SK-N-SH treated with all-trans-retinoic acid at 6 μM for 48 hours (cell line): ENCODE data around the gene NAALADL2.

Source experiments
- ARNTL ChIP-seq: fragments of 450-650 bp; formaldehyde crosslinking; IDR thresholded peaks from 2 replicates; pipeline ENCODE4 v1.5.0; 2020; ENCODE audit warnings: low read depth, mild to moderate bottlenecking, moderate library complexity, borderline replicate concordance
- CSRNP3 ChIP-seq: fragments of 250-450 bp; sonication (Bioruptor Pico); IDR thresholded peaks from 2 replicates; pipeline ENCODE4 v1.5.1; 2021; ENCODE audit warnings: mild to moderate bottlenecking, moderate library complexity
- ESRRG ChIP-seq: fragments of 250-450 bp; sonication (Bioruptor Pico); IDR thresholded peaks from 2 replicates; pipeline ENCODE4 v1.6.1; 2021; ENCODE audit warnings: mild to moderate bottlenecking
- ISL1 ChIP-seq: fragments of 250-450 bp; sonication (Bioruptor Pico); IDR thresholded peaks from 2 replicates; pipeline ENCODE4 v2.1.2; 2022; ENCODE audit warnings: mild to moderate bottlenecking, moderate library complexity
- OSR1 ChIP-seq: fragments of 250-450 bp; sonication (Bioruptor Pico); IDR thresholded peaks from 2 replicates; pipeline ENCODE4 v1.8.0; 2022; ENCODE audit warnings: moderate library complexity, mild to moderate bottlenecking, inconsistent platforms
- PATZ1 ChIP-seq: fragments of 250-450 bp; sonication (Bioruptor Pico); IDR thresholded peaks from 2 replicates; pipeline ENCODE4 v1.8.0; 2020; ENCODE audit warnings: mild to moderate bottlenecking, moderate library complexity, borderline replicate concordance
- POU6F1 ChIP-seq: fragments of 250-450 bp; sonication (Bioruptor Pico); IDR thresholded peaks from 2 replicates; pipeline ENCODE4 v1.8.0; 2021; ENCODE audit warnings: low read depth, mild to moderate bottlenecking, moderate library complexity, borderline replicate concordance
- TOX ChIP-seq: fragments of 250-450 bp; sonication (Bioruptor Pico); IDR thresholded peaks from 2 replicates; pipeline ENCODE4 v1.8.0; 2021; ENCODE audit warnings: mild to moderate bottlenecking, moderate library complexity, borderline replicate concordance
- ZFP3 ChIP-seq: fragments of 250-450 bp; sonication (Bioruptor Pico); IDR thresholded peaks from 2 replicates; pipeline ENCODE4 v1.5.0; 2020; ENCODE audit warnings: mild to moderate bottlenecking, moderate library complexity
- ZFP30 ChIP-seq: fragments of 450-650 bp; formaldehyde crosslinking; IDR thresholded peaks from 2 replicates; pipeline ENCODE4 v1.5.0; 2022; ENCODE audit warnings: mild to moderate bottlenecking, moderate library complexity
- ZNF70 ChIP-seq: fragments of 450-650 bp; formaldehyde crosslinking; IDR thresholded peaks from 2 replicates; pipeline ENCODE4 v1.5.0; 2020; ENCODE audit warnings: mild to moderate bottlenecking, moderate library complexity

GRCh38 chr3:174891524-174892203, 32.5 kb downstream of the NAALADL2 start:
- TF ChIP-seq PATZ1 (CRISPR knock-in tag), result no peak
- TF ChIP-seq ZFP3, result no peak
- TF ChIP-seq ARNTL, result no peak
- TF ChIP-seq ZFP30 (CRISPR knock-in tag), result no peak
- no peak for TF ChIP-seq OSR1 (CRISPR knock-in tag)
- TF ChIP-seq CSRNP3 (CRISPR knock-in tag), result no peak
- TF ChIP-seq POU6F1, result no peak
- no peak for TF ChIP-seq TOX (CRISPR knock-in tag)
- TF ChIP-seq ISL1, result no peak
- no peak for TF ChIP-seq ZNF70 (CRISPR knock-in tag)
- TF ChIP-seq ESRRG (CRISPR knock-in tag), result no peak
